H1 (cell line): ENCODE results near the gene C19orf85. TPM values are rescaled to one million over a fixed set of nuclear protein-coding genes. Genes with fewer than 3 reads are reported as not detected.

Source experiments
- CTCF ChIA-PET: fragments of 300-600 bp; sonication (Branson Sonifier 250); formaldehyde crosslinking; loops from one replicate; lab custom pipeline; 2021; ENCODE audit not compliant: partially characterized antibody; lab: Charles Lee
- POLR2A ChIA-PET: fragments of 300-600 bp; sonication (Branson Sonifier 250); formaldehyde crosslinking; loops from one replicate; lab custom pipeline; 2021; ENCODE audit warnings: inconsistent platforms; ENCODE audit not compliant: partially characterized antibody; lab: Charles Lee
- DNase-seq, 2 experiments: peaks; one replicate each; pipeline versions ENCODE4 v3.0.0 to v3.0.0-alpha.2; 2010 to 2022; ENCODE audit warnings: low spot score in 2 of 2, low read depth in 1 of 2, mixed read lengths in 1 of 2
- FAIRE-seq: peaks from 2 replicates; lab custom pipeline; 2011; peaks lifted over from hg19 to GRCh38; lab: Jason Lieb, UNC
- H2AFZ ChIP-seq: 2 replicates; pipeline ENCODE4 v1.8.1; 2012; ENCODE audit warnings: low read length, inconsistent platforms
- H2AK5ac ChIP-seq: 2 replicates; pipeline ENCODE4 v1.6.1; 2013; ENCODE audit warnings: low read depth, low read length
- H2BK120ac ChIP-seq: replicated peaks from 2 replicates; pipeline ENCODE3; 2013; ENCODE audit warnings: low read depth, low read length, inconsistent platforms
- H2BK12ac ChIP-seq: 2 replicates; pipeline ENCODE4 v1.6.1; 2013; ENCODE audit warnings: low read depth, low read length
- H2BK15ac ChIP-seq: 2 replicates; pipeline ENCODE4 v1.6.1; 2013; ENCODE audit warnings: low read length
- H2BK20ac ChIP-seq: 2 replicates; pipeline ENCODE4 v1.6.1; 2013; ENCODE audit warnings: low read length
- H2BK5ac ChIP-seq: 2 replicates; pipeline ENCODE4 v1.6.1; 2013; ENCODE audit warnings: low read depth, low read length
- H3K14ac ChIP-seq: 2 replicates; pipeline ENCODE4 v1.6.1; 2013; ENCODE audit warnings: inconsistent platforms; ENCODE audit not compliant: insufficient read length
- H3K18ac ChIP-seq: 2 replicates; pipeline ENCODE4 v1.6.1; 2013; ENCODE audit warnings: low read length; ENCODE audit errors: extremely low read depth
- H3K23ac ChIP-seq: 2 replicates; pipeline ENCODE4 v1.6.1; 2013; ENCODE audit warnings: inconsistent platforms; ENCODE audit not compliant: insufficient read length
- H3K23me2 ChIP-seq: 2 replicates; pipeline ENCODE4 v1.6.1; 2013; ENCODE audit warnings: low read depth, low read length
- H3K27ac ChIP-seq: 2 replicates; pipeline ENCODE4 v1.6.1; 2011; ENCODE audit warnings: low read depth, low read length, inconsistent platforms
- H3K27me3 ChIP-seq, 4 experiments: replicated peaks in 1 of 4; 1 replicate in 1 of 4; 2 replicates in 3 of 4; pipeline versions ENCODE4 v1.6.1 to v1.8.1; 2011 to 2013; ENCODE audit warnings: low read length in 3 of 4, mild to moderate bottlenecking in 3 of 4, inconsistent platforms in 2 of 4, mixed read lengths in 2 of 4, moderate library complexity in 1 of 4; ENCODE audit not compliant: control insufficient read depth in 3 of 4, insufficient read depth in 3 of 4; ENCODE audit errors: extremely low read depth in 1 of 4
- H3K36me3 ChIP-seq, 4 experiments: 2 replicates each; pipeline versions ENCODE4 v1.6.1 to v1.8.1; 2011 to 2013; ENCODE audit warnings: mild to moderate bottlenecking in 4 of 4, low read length in 3 of 4, moderate library complexity in 2 of 4, control low read depth in 1 of 4, inconsistent platforms in 1 of 4; ENCODE audit not compliant: insufficient read depth in 4 of 4, control insufficient read depth in 2 of 4
- H3K4ac ChIP-seq: replicated peaks from 2 replicates; pipeline ENCODE3; 2013; ENCODE audit warnings: low read length, low read depth, mixed read lengths, inconsistent platforms; ENCODE audit not compliant: insufficient read length
- H3K4me1 ChIP-seq, 4 experiments: replicated peaks in 1 of 4; 1 replicate in 1 of 4; 2 replicates in 3 of 4; pipeline versions ENCODE4 v1.6.1 to v1.8.1; 2011 to 2013; ENCODE audit warnings: low read length in 3 of 4, inconsistent platforms in 2 of 4, mixed read lengths in 1 of 4; ENCODE audit not compliant: insufficient read depth in 4 of 4, control insufficient read depth in 3 of 4
- H3K4me2 ChIP-seq, 2 experiments: 2 replicates each; pipeline versions ENCODE4 v1.6.1 to v1.8.1; 2011 to 2013; ENCODE audit warnings: low read depth in 2 of 2, low read length in 2 of 2, control low read depth in 1 of 2, inconsistent platforms in 1 of 2, mild to moderate bottlenecking in 1 of 2; ENCODE audit not compliant: insufficient read depth in 1 of 2
- H3K4me3 ChIP-seq, 4 experiments: fragments of 200-600, 300-600 bp in 1 of 4; sonication (generic), shearing (Covaris generic), sonication (Bioruptor Twin) in 1 of 4; 2 replicates each; pipeline versions ENCODE4 v1.5.1 to v1.8.1; 2011 to 2016; ENCODE audit warnings: low read length in 4 of 4, low read depth in 3 of 4, control low read depth in 2 of 4, inconsistent platforms in 2 of 4, mild to moderate bottlenecking in 2 of 4, mixed read lengths in 1 of 4, moderate library complexity in 1 of 4; ENCODE audit not compliant: insufficient read depth in 2 of 4; ENCODE audit errors: extremely low read depth in 1 of 4
- H3K56ac ChIP-seq: replicated peaks from 2 replicates; pipeline ENCODE3; 2013; ENCODE audit warnings: low read depth, mild to moderate bottlenecking, mixed read lengths, low read length, inconsistent platforms; ENCODE audit not compliant: insufficient read length
- H3K79me1 ChIP-seq: 2 replicates; pipeline ENCODE4 v1.6.1; 2013; ENCODE audit warnings: low read depth, low read length, control low read depth
- H3K79me2 ChIP-seq, 2 experiments: 2 replicates each; pipeline versions ENCODE4 v1.6.1 to v1.8.1; 2012 to 2013; ENCODE audit warnings: low read length in 2 of 2, mild to moderate bottlenecking in 2 of 2, inconsistent platforms in 1 of 2; ENCODE audit not compliant: insufficient read depth in 2 of 2, control insufficient read depth in 1 of 2
- H3K9ac ChIP-seq, 4 experiments: replicated peaks in 1 of 4; 1 replicate in 1 of 4; 2 replicates in 3 of 4; pipeline versions ENCODE4 v1.6.1 to v1.8.1; 2011 to 2013; ENCODE audit warnings: low read depth in 3 of 4, low read length in 3 of 4, control low read depth in 2 of 4, mild to moderate bottlenecking in 2 of 4, moderate library complexity in 2 of 4, inconsistent platforms in 1 of 4; ENCODE audit errors: extremely low read depth in 1 of 4
- H3K9me3 ChIP-seq, 2 experiments: 2 replicates each; pipeline versions ENCODE4 v1.6.1 to v1.8.1; 2012 to 2013; ENCODE audit warnings: mild to moderate bottlenecking in 2 of 2, moderate library complexity in 2 of 2, control low read depth in 1 of 2, inconsistent platforms in 1 of 2, low read depth in 1 of 2, low read length in 1 of 2, mixed read lengths in 1 of 2; ENCODE audit not compliant: insufficient read depth in 2 of 2
- H4K20me1 ChIP-seq, 2 experiments: replicated peaks in 1 of 2; 2 replicates each; pipeline versions ENCODE3 to v1.8.1; 2011 to 2013; ENCODE audit warnings: inconsistent platforms in 2 of 2, low read length in 2 of 2, mild to moderate bottlenecking in 1 of 2; ENCODE audit not compliant: insufficient read depth in 2 of 2, control insufficient read depth in 1 of 2
- H4K5ac ChIP-seq: 2 replicates; pipeline ENCODE4 v1.6.1; 2013; ENCODE audit warnings: low read length, low read depth, mixed read lengths, inconsistent platforms; ENCODE audit not compliant: insufficient read length
- H4K8ac ChIP-seq: 2 replicates; pipeline ENCODE4 v1.8.0; 2013; ENCODE audit warnings: mild to moderate bottlenecking, moderate library complexity, low read length, inconsistent platforms; ENCODE audit not compliant: insufficient read depth; ENCODE audit errors: extremely low read depth
- H4K91ac ChIP-seq: replicated peaks from 2 replicates; pipeline ENCODE3; 2013; ENCODE audit warnings: low read length, mixed read lengths, inconsistent platforms; ENCODE audit not compliant: insufficient read length
- WGBS, 2 experiments: shearing (Covaris generic) in 1 of 2; methylation state at CpG; one replicate each; pipeline versions ENCODE4 v1.1.6 to v1.1.7; 2013 to 2015; ENCODE audit warnings: low lambda C conversion rate in 2 of 2, mixed read lengths in 2 of 2, inconsistent platforms in 1 of 2, low coverage in 1 of 2, missing lambda C conversion rate in 1 of 2; ENCODE audit not compliant: insufficient replicate concordance in 2 of 2, insufficient coverage in 1 of 2, insufficient read length in 1 of 2; ENCODE audit errors: extremely low coverage in 1 of 2, missing lambda C conversion rate in 1 of 2; 5-methylcytosine and 5-hydroxymethylcytosine counted together
- polyA plus RNA-seq, 7 experiments: library from polyadenylated mRNA; depleted of rRNA in 3 of 7; stranded (reverse) in 5 of 7; unstranded in 2 of 7; fragments of >200 nt in 5 of 7; fragments of 200-250 nt in 2 of 7; gene quantifications; 1 replicate in 5 of 7; 2 replicates in 1 of 7; 4 replicates in 1 of 7; pipeline versions ENCODE4 v1.2.1 to v1.2.3, GENCODE V29; 2011 to 2013; ENCODE audit warnings: missing spikeins in 2 of 7, mixed read lengths in 2 of 7
- total RNA-seq: library from RNA; stranded (reverse); fragmentation: NEBNext Ultra II Directional; extraction: Animal tissue kit (Norgen Biotek cat#: 25700); gene quantifications from 2 replicates; pipeline ENCODE4 v1.2.1, GENCODE V29; 2021

Gene C19orf85
- total and polyA plus RNA-seq, 2 of the 8 experiments (the other 6 are each of a cell fraction or from before 2014, with no cell fraction given) = 2.2 to 3.2 TPM

DNA sequence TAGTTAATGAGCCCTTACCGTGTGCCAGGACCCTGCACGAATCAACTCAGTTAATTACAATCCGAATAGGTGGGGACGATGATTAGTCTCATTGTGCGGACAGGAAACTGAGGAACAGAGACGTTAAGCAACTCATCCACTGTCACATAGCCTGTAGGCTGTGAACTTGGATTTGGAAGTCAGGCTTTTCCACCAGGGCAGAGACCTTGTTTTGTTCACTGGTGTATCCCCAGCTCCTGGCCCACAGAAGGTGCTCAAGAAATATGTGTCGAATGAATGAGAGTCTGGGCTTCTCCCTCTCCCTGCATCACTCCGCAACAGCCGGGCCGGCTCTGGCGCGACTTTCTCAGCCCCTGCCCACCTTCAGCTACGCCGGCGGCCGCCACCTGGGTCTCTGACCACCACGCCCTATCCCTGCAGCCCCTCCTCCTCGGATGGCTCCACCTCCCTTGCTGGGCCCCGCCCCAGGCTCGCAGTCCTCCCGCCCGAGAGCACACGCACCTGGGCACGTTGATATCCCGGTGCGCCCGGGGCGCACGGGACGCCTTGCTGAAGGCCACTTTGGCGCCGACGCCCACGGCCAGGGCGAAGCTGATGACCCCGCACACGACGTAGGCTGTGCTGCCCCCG lies 22.7 kb downstream of the C19orf85 start:
- WGBS, 2 experiments = 4% methylated on average over 18 of the region's 39 CpGs; no CpG with 5 or more reads in 1 of the 2 experiments
- FAIRE-seq = no peak

More for the DNA sequence above, 22.7 kb downstream of the C19orf85 start:
- Histone ChIP-seq H3K4me2 (peak overlapping the region; percentile 74 to 92), H3K23me2 (peaks cover 14% of the 10 kb centered on the region; the same call in 1 of the 2 replicates), H3K9ac (no peak overlapping the region), H3K4me1 (peaks cover 6 to 21% (median 9%) of the 10 kb centered on the region in 4 experiments), H2BK12ac (peak overlapping the region; percentile 5; the same call in 1 of the 2 replicates), H3K27me3 (peaks cover 42 to 84% (median 73%) of the 10 kb centered on the region in 4 experiments), H2AFZ (no peak overlapping the region), H3K14ac (no peak overlapping the region), H3K4ac (no peak overlapping the region), H3K18ac (no peak overlapping the region; the same call in 1 of the 2 replicates), H4K8ac (peak overlapping the region; percentile 16; the same call in 1 of the 2 replicates), H4K20me1 (peaks cover 4 to 14% of the 10 kb centered on the region in 2 experiments), H2BK15ac (peak overlapping the region; percentile 93; the same call in 1 of the 2 replicates), H2BK120ac (no peak overlapping the region), H3K79me1 (no peaks in the 10 kb centered on the region), H3K79me2 (no peaks in the 10 kb centered on the region), H3K9me3 (no peaks in the 10 kb centered on the region), H3K56ac (no peak overlapping the region), H4K5ac (no peak overlapping the region), H4K91ac (no peak overlapping the region), H2AK5ac (no peak overlapping the region), H2BK20ac (no peak overlapping the region), H3K23ac (no peak overlapping the region), H3K4me3 (peak overlapping the region; percentile 11 to 65 (median 42); a peak in 7 of 8 replicates), H3K36me3 (no peaks in the 10 kb centered on the region), H2BK5ac (no peak overlapping the region), H3K27ac (no peak overlapping the region)
- POLR2A ChIA-PET = interaction anchor here (0.8 to 4.4 kb wide), 7 partner anchors 11 to 58 kb away, joined by 4 to 21 read pairs (median 5); partner anchors contain the start of genes NAT14, TMEM238 and UBE2S
- DNase-seq = peak in 1 of 2 experiments; percentile 92
- CTCF ChIA-PET = interaction anchor here (0.5 to 1.6 kb wide), 4 partner anchors 12 to 191 kb away, joined by 3 to 8 read pairs (median 3); no protein-coding TSS in a partner anchor
